Suppressor macrophage (primary cell): ENCODE results near the gene CDH13.
"Not testable (repeated sequence)": the region's sequence is repeated elsewhere in the genome, so short reads cannot be mapped to it uniquely, and the experiment has no call there.

Experiments used
- DNase-seq, 4 experiments: peaks; one replicate each; pipeline ENCODE4 v3.0.0-alpha.2; 2020 to 2022

Gene CDH13

GRCh38 chr16:82895843-82896242, 269.1 kb downstream of the CDH13 start:
- DNase-seq = no peak

- DNase-seq = no peak
Measured at GRCh38 chr16:82899006-82899405, 272.2 kb downstream of the CDH13 start.

GRCh38 chr16:82899731-82900450, 273.1 kb downstream of the CDH13 start:
- DNase-seq = no peak

- no peak for DNase-seq
Measured at GRCh38 chr16:82900559-82900958, 273.8 kb downstream of the CDH13 start.

- no peak for DNase-seq
Measured at GRCh38 chr16:82911925-82912324, 285.2 kb downstream of the CDH13 start.

GRCh38 chr16:82915139-82915824, 288.5 kb downstream of the CDH13 start:
- no peak for DNase-seq

- DNase-seq = no peak
Measured at GRCh38 chr16:82917886-82918595, 291.3 kb downstream of the CDH13 start.

- no peak for DNase-seq
Measured at GRCh38 chr16:82924075-82924854, 297.5 kb downstream of the CDH13 start.

- no peak for DNase-seq
Measured at GRCh38 chr16:82926500-82926899, 299.7 kb downstream of the CDH13 start.

GRCh38 chr16:82933933-82934332, 307.2 kb downstream of the CDH13 start:
- not testable (repeated sequence) for DNase-seq

- no peak for DNase-seq
Measured at GRCh38 chr16:82935766-82936165, 309.0 kb downstream of the CDH13 start.

- no peak for DNase-seq
Measured at GRCh38 chr16:82936941-82937551, 310.3 kb downstream of the CDH13 start.

- DNase-seq = no peak
Measured at GRCh38 chr16:82937926-82938520, 311.3 kb downstream of the CDH13 start.

GRCh38 chr16:82943371-82943770, 316.6 kb downstream of the CDH13 start:
- no peak for DNase-seq

GRCh38 chr16:82945420-82946101, 318.8 kb downstream of the CDH13 start:
- DNase-seq = no peak

GRCh38 chr16:82947698-82948097, 320.9 kb downstream of the CDH13 start:
- DNase-seq = no peak

GRCh38 chr16:82949016-82949415, 322.2 kb downstream of the CDH13 start:
- DNase-seq = no peak

- DNase-seq = no peak
Measured at GRCh38 chr16:82953517-82953916, 326.7 kb downstream of the CDH13 start.

- no peak for DNase-seq
Measured at GRCh38 chr16:82954224-82954929, 327.6 kb downstream of the CDH13 start.

- DNase-seq = no peak
Measured at GRCh38 chr16:82955741-82956348, 329.1 kb downstream of the CDH13 start.
